B cell (primary cell): ENCODE measurements around the gene SSBP3. TPM values are rescaled to one million over a fixed set of nuclear protein-coding genes. Genes with fewer than 3 reads are reported as not detected.

Source experiments
- ATAC-seq: fragments of 200-7000 bp; cut with Tn5 transposase; one replicate; pipeline ENCODE4 v1.10.0; 2021; ENCODE audit warnings: low read depth, mild to moderate bottlenecking, moderate number of reproducible peaks, moderate library complexity
- CTCF ChIA-PET: fragments of 350-600 bp; sonication (Branson Sonifier 250); formaldehyde crosslinking; loops from one replicate; lab custom pipeline; 2021; ENCODE audit warnings: antibody characterized with exemption, inconsistent platforms; lab: Charles Lee
- POLR2A ChIA-PET: fragments of 350-600 bp; sonication (Branson Sonifier 250); formaldehyde crosslinking; loops from one replicate; lab custom pipeline; 2021; ENCODE audit warnings: antibody characterized with exemption; lab: Charles Lee
- DNase-seq: peaks from one replicate; pipeline ENCODE4 v3.0.0; 2013
- H2AFZ ChIP-seq: 2 replicates; pipeline ENCODE4 v1.6.1; 2012; ENCODE audit warnings: mild to moderate bottlenecking, low read depth, low read length; ENCODE audit not compliant: insufficient read depth, poor library complexity, severe bottlenecking
- H3K27ac ChIP-seq, 2 donors: 1 replicate in 1 of 2; 2 replicates in 1 of 2; pipeline ENCODE4 v1.5.1; 2012 to 2013; ENCODE audit warnings: low read length in 2 of 2, mild to moderate bottlenecking in 2 of 2, moderate library complexity in 1 of 2
- H3K27me3 ChIP-seq, 4 experiments: fragments of 200-600 bp in 1 of 4; sonication (generic) in 1 of 4; replicated peaks in 1 of 4; 1 replicate in 2 of 4; 2 replicates in 2 of 4; pipeline versions ENCODE4 v1.6.1 to v1.7.0; 2013 to 2016; ENCODE audit warnings: low read length in 3 of 4, mild to moderate bottlenecking in 2 of 4, mixed read lengths in 1 of 4, moderate library complexity in 1 of 4; ENCODE audit not compliant: insufficient read depth in 4 of 4, control insufficient read depth in 3 of 4; ENCODE audit errors: control extremely low read depth in 1 of 4
- H3K36me3 ChIP-seq, 2 experiments: replicated peaks in 1 of 2; 1 replicate in 1 of 2; 2 replicates in 1 of 2; pipeline versions ENCODE4 v1.6.1 to v1.7.1; 2013; ENCODE audit warnings: low read length in 1 of 2; ENCODE audit not compliant: insufficient read depth in 2 of 2, control insufficient read depth in 1 of 2; ENCODE audit errors: control extremely low read depth in 1 of 2, extremely low read depth in 1 of 2
- H3K4me1 ChIP-seq, 2 donors: fragments of 200-600 bp in 1 of 2; sonication (generic) in 1 of 2; 1 replicate in 1 of 2; 2 replicates in 1 of 2; pipeline versions ENCODE4 v1.5.1 to v1.6.1; 2013 to 2017; ENCODE audit warnings: low read length in 2 of 2; ENCODE audit not compliant: control insufficient read depth in 2 of 2, insufficient read depth in 2 of 2
- H3K4me2 ChIP-seq: replicated peaks from 2 replicates; pipeline ENCODE3; 2012; ENCODE audit warnings: mild to moderate bottlenecking, low read depth, low read length; ENCODE audit not compliant: poor library complexity, severe bottlenecking
- H3K4me3 ChIP-seq, 5 experiments: fragments of 200-600 bp in 1 of 5; sonication (generic) in 1 of 5; 1 replicate in 3 of 5; 2 replicates in 2 of 5; pipeline versions ENCODE4 v1.5.1 to v1.7.0; 2011 to 2016; ENCODE audit warnings: low read length in 4 of 5, mild to moderate bottlenecking in 4 of 5, low read depth in 2 of 5, control low read depth in 1 of 5, moderate library complexity in 1 of 5; ENCODE audit not compliant: insufficient read depth in 1 of 5; ENCODE audit errors: control extremely low read depth in 1 of 5, extremely low read depth in 1 of 5
- H3K79me2 ChIP-seq: fragments of 200-600 bp; sonication (generic); one replicate; pipeline ENCODE4 v1.6.0; 2016; ENCODE audit warnings: low read length; ENCODE audit not compliant: control insufficient read depth, insufficient read depth
- H3K9ac ChIP-seq: fragments of 200-600 bp; sonication (generic); 2 replicates; pipeline ENCODE4 v1.6.1; 2017; ENCODE audit warnings: mild to moderate bottlenecking, low read length, moderate library complexity
- H3K9me3 ChIP-seq, 3 donors: one replicate each; pipeline versions ENCODE4 v1.6.1 to v1.7.1; 2013; ENCODE audit warnings: low read length in 2 of 3; ENCODE audit not compliant: control insufficient read depth in 2 of 3, insufficient read depth in 1 of 3; ENCODE audit errors: control extremely low read depth in 1 of 3
- H4K20me1 ChIP-seq: 2 replicates; pipeline ENCODE4 v1.6.0; 2012; ENCODE audit warnings: mild to moderate bottlenecking, low read length; ENCODE audit not compliant: insufficient read depth, control insufficient read depth, poor library complexity, severe bottlenecking
- H3K27ac Mint-ChIP-seq: one replicate; pipeline ENCODE4 v1.8.0; 2021; ENCODE audit warnings: mixed read lengths
- H3K27me3 Mint-ChIP-seq: one replicate; pipeline ENCODE4 v1.8.0; 2021; ENCODE audit warnings: mixed read lengths
- H3K4me1 Mint-ChIP-seq: one replicate; pipeline ENCODE4 v1.8.0; 2021; ENCODE audit warnings: mixed read lengths
- H3K4me3 Mint-ChIP-seq: one replicate; pipeline ENCODE4 v1.8.0; 2021; ENCODE audit warnings: mixed read lengths
- H3K9me3 Mint-ChIP-seq: one replicate; pipeline ENCODE4 v1.8.0; 2022; ENCODE audit warnings: mixed read lengths; ENCODE audit not compliant: insufficient read depth
- CTCF ChIP-seq: fragments of 200-600 bp; IDR thresholded peaks from one replicate; pipeline ENCODE4 v1.8.0; 2022; ENCODE audit warnings: antibody characterized with exemption, mild to moderate bottlenecking
- EZH2 ChIP-seq: IDR thresholded peaks from 2 replicates; pipeline ENCODE4 v1.6.1; 2012; ENCODE audit warnings: borderline replicate concordance, low read depth, mild to moderate bottlenecking, moderate library complexity, low read length; ENCODE audit not compliant: insufficient read depth, poor library complexity, severe bottlenecking
- WGBS: methylation state at CpG from one replicate; pipeline ENCODE4 v1.1.5; 2013; ENCODE audit warnings: missing lambda C conversion rate; ENCODE audit not compliant: insufficient coverage; 5-methylcytosine and 5-hydroxymethylcytosine counted together
- intact Hi-C: fragments of 100-400 bp; cut with micrococcal nuclease; formaldehyde crosslinking; loops from one replicate; pipeline ENCODE4 v1.10.0; 2022
- polyA plus RNA-seq: library from polyadenylated mRNA; depleted of rRNA; stranded (reverse); fragments of >200 nt; gene quantifications from 2 replicates; pipeline ENCODE4 v1.2.3, GENCODE V29; 2012
- total RNA-seq, 2 donors: library from RNA; stranded (reverse); fragments of 120-200 nt in 1 of 2; gene quantifications; 1 replicate in 1 of 2; 2 replicates in 1 of 2; pipeline versions ENCODE4 v1.2.3 to v1.2.4, GENCODE V29; 2013 to 2022

SSBP3 gene
- total and polyA plus RNA-seq, 2 donors (not counting 1 experiment from before 2014, with no cell fraction given), result 16.9 to 30.7 TPM

- Histone ChIP-seq H3K9me3 (no peaks in the 10 kb centered on the region), H3K27ac (no peak overlapping the region), H4K20me1 (no peaks in the 10 kb centered on the region), H3K27me3 (no peaks in the 10 kb centered on the region), H3K4me2 (no peak overlapping the region), H3K36me3 (peaks cover 0 to 2% of the 10 kb centered on the region in 2 experiments), H3K9ac (no peak overlapping the region), H2AFZ (no peak overlapping the region), H3K4me3 (no peak overlapping the region), H3K79me2 (peaks cover 23% of the 10 kb centered on the region), H3K4me1 (no peaks in the 10 kb centered on the region)
- ATAC-seq (no peak), DNase-seq (no peak)
- no peak overlapping the region for H3K27ac Mint-ChIP-seq
- H3K9me3 Mint-ChIP-seq, result no peaks in the 10 kb centered on the region
- H3K4me1 Mint-ChIP-seq, result no peaks in the 10 kb centered on the region
- WGBS, result 92% methylated on average over 2 of the region's 5 CpGs
- intact Hi-C loops, result no loop called here
- CTCF ChIA-PET, result no interaction called here
- POLR2A ChIA-PET, result no interaction called here
- no peak overlapping the region for H3K4me3 Mint-ChIP-seq
- no peak for TF ChIP-seq CTCF
- no peak for TF ChIP-seq EZH2
- H3K27me3 Mint-ChIP-seq, result no peaks in the 10 kb centered on the region
These were observed 57.5 kb downstream of the SSBP3 start for GRCh38 chr1:54348700-54349021.

GRCh38 chr1:54347955-54348699, 58.1 kb downstream of the SSBP3 start:
- Histone ChIP-seq H2AFZ (no peak overlapping the region), H3K4me3 (no peak overlapping the region), H3K79me2 (peaks cover 23% of the 10 kb centered on the region), H3K36me3 (peaks cover 0 to 2% of the 10 kb centered on the region in 2 experiments), H3K9me3 (no peaks in the 10 kb centered on the region), H3K4me2 (no peak overlapping the region), H4K20me1 (no peaks in the 10 kb centered on the region), H3K27me3 (no peaks in the 10 kb centered on the region), H3K27ac (no peak overlapping the region), H3K4me1 (no peaks in the 10 kb centered on the region), H3K9ac (no peak overlapping the region)
- no peaks in the 10 kb centered on the region for H3K27me3 Mint-ChIP-seq
- no peak overlapping the region for H3K27ac Mint-ChIP-seq
- no peak overlapping the region for H3K4me3 Mint-ChIP-seq
- DNase-seq (no peak), ATAC-seq (no peak)
- H3K4me1 Mint-ChIP-seq, result no peaks in the 10 kb centered on the region
- ChIA-PET CTCF (no interaction called here), POLR2A (no interaction called here)
- no peak for TF ChIP-seq CTCF
- no peak for TF ChIP-seq EZH2
- WGBS, result 91% methylated on average over 7 of the region's 14 CpGs
- H3K9me3 Mint-ChIP-seq, result no peaks in the 10 kb centered on the region
- intact Hi-C loops, result no loop called here
